HTERT RPE-1 (cell line): ENCODE measurements around the gene HS3ST3A1.
"Not testable (repeated sequence)": the region's sequence is repeated elsewhere in the genome, so short reads cannot be mapped to it uniquely, and the experiment has no call there.

Experiments used
- in situ Hi-C: fragments of 300-500 bp; cut with MboI; formaldehyde crosslinking; loops from 4 replicates; pipeline ENCODE4 v1.14.3; 2020; ENCODE audit warnings: low sequenced_read_pairs

HS3ST3A1 gene

DNA sequence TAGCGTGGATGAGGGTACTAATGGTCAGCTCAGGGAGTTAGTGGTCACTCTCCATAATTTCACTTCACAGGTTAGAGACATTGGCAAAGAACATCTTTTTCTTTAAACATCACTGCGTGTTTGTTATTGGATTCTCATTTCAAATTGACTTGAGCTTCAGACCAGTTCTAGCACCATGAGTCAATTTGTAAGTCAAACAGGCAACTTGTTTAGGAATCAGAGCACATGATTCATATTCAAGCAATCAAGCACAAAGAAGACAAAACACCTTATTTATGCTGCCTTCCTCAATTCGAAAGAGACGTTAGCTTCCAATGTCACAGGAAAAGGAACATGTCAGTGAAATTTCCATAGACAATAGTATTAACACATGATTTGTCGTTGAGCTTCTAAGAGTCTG, 62.3 kb downstream of the HS3ST3A1 start:
- in situ Hi-C loops: no loop called here

DNA sequence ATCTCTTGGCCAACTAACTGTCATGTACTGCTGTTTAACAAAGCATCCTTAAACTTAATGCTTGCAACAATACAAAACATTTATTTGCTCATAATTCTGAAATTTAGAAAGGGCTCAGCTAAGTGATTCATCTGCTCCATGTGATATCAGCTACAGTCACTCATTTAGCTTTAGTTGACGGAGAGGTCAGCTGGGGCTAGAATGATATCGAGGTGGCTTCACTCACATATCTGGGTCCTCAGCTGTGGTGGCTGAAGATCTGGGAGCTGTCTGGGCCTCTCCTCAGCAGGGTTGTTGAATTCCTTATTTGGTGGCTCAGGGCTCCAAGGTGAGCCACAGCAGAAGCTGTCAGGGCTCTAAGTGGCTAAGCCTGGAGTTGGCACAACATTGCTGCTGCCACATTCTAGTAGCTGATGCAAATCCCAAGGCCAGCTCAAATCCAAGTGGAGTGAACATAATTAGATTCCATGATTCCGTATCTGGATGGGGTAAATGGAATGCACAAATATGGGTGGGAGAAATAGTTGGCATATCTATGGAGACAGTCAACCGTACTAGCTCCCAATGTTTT, 62.8 kb downstream of the HS3ST3A1 start:
- in situ Hi-C loops: no loop called here

DNA sequence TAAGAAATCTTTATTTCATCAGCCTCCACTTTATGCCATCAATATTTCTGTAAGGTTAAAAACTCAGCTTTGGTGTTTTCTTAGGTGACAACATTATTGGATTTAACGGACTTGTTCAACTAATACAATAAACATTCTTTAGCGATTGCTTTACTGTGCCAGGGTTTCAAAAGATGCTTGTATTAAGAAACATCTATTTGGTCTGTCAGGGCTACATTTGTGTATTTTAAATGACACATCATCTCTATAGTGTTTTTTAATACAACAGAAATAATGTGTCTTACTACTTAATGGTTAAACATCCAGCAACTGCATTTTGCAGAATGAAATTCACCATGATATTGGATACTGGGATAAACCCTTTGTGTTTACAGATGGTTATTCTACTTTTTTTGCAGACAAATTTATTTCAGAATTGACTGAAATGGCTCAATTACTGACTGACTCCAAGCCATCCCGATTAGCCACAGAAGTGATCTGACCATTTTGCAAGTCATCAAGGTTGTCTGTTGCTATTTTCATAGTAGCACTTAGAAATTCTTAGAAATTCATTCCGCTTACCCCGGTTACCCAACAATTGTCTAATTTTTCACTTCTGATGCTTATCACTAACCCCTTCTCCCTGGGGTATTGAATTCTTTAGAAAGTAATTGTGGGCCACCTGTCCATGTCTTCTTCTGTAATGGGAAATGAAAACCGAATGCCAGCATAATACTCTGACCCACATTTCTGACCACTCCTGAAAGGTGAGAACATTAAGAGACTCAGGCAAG, 63.7 kb downstream of the HS3ST3A1 start:
- in situ Hi-C loops: no loop called here

DNA sequence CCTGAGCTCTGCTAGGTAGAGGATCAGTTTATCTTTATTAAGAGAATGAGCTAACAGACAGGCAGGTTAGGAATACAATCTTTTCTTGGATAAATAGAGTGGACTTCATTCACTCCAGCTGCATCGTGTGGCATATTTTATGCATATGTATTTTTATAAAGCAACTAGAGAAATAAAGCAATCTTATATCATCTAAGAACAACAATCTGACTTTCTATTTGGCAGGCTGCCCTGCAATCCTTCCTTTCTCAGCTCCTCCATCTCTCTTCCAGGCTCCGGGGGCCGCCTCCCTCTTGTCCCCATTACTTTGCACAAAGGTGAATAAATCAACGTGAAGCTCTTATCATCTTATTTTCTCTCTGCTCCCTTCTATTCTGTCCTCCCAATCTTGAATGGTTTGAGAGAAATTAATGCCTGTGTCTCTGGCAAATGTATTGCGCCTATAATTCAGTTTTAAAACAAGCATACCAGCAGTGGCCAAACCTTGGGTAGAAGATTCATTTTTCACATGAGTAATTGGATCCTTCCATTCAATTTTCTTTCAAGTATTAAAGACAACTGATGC, 64.5 kb downstream of the HS3ST3A1 start:
- in situ Hi-C loops: no loop called here

DNA sequence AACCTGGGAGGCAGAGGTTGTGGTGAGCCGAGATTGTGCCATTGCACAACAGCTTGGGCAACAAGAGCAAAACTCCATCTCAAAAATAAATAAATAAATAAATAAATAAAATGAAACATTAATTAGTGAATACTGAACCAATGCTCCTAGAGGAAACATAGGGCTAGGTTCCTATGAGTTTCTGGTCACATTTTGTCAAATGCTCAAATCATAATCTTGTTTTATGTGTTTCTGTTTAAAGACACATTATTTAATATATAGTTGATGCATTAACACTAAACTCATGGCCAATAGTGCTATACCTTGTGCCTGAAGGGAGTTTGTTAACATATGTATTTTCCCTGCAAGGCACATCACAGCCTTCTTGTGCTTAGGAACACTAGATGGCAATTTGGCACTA, 66.8 kb downstream of the HS3ST3A1 start:
- in situ Hi-C loops: no loop called here

DNA sequence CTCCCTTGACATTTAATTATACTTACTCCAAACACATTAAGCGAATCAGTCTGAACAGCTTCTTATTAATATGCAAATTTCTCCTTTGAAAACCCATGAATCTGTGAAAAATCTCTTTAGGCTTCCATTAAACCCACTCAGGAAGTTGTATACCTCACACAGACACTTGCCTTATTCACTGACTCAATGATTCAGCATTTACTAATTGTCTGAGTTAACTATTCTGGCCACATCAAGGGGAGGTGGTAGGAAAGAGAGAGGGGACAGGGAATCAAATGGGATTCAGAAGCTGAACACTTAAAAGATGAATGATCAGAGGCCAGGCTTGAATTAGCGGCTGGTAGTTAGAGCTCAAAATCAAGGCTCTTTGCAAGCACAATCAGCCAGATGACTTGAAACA, 70.0 kb downstream of the HS3ST3A1 start:
- in situ Hi-C loops: no loop called here

DNA sequence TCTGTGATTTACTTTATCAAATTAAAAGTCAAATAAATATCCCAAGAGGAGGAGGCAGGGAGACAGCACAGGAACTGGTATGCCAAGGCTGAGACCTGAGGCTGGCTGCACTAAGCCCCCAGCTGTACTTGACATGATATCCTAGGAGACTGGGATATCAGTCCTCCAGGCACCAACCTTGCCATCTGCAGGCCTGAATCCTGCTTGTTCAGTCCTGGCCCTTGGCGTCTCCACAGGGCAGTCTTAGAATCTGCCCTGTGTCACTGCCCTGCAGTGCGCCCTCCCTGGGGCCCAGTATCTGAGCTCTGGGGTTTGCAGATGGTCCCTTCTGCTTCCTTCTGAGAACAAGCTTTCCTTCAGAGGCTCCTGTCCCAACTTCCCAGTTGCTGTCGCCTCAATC, 75.9 kb downstream of the HS3ST3A1 start:
- in situ Hi-C loops: no loop called here

DNA sequence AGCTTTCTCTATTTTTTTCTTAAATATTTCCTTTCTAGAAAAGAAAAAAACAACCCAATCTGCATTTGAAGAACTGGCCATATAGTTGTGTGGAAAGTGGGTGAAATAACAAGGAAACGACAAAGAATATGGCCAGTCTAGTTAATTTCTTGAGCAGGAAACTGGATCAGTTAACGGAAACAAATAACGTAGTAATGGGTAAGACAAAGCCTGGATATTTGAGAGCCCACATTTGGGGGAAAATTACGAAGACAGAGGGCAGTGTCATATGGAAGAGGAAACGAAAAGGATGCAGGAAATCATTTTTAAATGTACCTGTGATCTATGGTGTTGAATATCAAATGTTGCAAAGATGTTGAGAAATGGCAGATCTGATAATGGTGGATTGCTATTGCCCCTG, 78.6 kb downstream of the HS3ST3A1 start:
- in situ Hi-C loops: no loop called here

DNA sequence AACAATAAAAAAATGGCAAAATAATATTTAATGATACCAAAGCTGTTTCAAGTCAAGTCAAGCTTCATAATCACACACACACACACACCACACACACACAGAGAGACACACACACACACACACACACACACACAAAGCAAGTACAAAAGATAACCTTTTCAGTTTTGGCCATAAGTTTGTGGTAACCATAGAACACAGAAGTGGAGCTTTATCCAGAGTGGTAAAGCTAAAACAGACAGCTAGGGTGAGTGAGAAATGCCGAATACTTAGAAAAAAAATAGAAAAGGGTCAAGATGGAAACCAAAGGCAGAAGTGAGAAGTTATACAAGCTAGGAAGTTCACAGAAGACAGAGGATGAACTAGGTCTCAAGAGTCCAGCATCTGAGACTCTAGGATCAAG, 79.0 kb downstream of the HS3ST3A1 start:
- in situ Hi-C loops: no loop called here

DNA sequence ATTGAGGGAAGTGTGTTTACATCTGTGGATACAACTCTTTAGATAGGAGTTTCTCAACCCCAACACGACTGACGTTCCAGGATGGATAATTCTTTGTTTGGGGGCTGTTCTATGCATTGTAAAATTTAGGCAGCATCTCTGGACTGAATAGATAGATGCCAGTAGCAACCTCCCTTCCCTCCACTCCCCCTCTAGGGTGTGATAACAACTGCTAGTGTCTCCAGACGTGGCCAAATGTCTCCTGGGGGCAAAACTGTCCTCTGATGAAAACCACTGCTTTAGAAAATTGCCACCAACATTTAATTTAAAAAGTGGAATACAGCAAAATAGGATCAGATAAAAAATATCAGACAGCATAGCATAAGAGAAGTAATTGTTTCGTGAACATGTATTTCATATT, 79.9 kb downstream of the HS3ST3A1 start:
- in situ Hi-C loops: no loop called here

DNA sequence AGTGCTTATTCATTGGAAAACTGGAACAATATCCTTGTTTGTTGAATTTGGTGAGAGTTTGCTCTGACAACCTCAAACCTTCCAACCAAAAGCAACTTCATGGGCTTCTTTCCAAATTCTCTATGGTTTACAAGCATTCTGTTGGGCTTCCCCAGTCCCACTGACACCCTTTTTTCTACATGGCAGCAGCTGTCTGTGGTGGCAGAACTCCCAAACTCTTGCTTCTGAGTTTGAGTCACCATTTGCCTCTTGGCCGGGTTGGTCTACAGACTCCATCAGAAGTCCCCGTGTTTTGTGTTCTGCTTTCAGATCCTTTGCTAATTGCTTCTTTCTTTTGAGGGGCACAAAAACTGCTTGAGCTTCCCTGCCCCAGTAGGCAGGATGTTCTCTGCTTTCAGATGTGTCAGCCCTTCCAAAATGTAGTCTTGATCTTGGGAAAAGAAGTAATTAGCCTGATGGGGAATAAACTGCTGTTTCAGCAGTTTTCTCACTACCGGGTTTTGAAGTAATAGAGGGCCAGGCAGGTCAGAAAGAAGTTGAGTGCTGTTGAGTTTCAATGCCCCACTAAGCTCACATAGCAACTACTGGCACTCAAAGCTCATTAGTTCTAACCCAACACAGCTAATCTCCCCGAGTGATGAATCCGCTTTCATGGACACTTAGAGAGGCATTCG, 80.7 kb downstream of the HS3ST3A1 start:
- in situ Hi-C loops: no loop called here

DNA sequence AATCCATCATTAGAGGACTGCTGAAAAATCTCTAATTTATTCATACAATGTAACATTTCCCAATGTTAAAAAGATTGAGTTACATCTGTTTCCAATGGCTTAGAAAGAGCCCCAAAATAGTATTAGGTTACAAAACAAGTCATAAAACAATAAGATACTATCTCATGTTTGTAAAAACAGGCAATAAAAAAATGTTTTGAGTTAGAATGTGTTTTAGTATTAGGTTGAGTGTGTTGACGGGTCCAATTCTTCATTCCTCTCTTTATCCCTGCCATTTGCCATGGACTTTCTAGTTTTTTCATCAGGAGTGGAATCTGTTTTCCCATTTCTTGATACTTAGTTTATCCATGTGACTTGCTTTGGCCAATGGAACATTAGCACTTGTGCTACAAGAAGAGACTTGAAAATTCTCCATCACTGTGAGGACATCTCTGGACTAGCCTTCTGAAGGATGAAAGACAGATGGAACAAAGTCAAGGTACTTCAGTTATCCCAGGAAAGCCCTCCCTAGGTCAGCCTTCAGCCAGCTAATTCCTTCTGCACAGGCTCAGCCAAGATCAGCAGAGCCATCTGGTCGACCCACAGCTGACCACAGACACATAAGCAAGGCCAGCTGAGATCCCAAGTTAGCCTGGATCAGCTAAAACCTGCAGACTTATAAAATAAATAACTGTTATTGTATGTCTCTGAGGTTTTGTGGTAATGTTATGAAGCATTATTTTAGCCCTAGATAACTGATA, 83.3 kb downstream of the HS3ST3A1 start:
- in situ Hi-C loops: no loop called here

DNA sequence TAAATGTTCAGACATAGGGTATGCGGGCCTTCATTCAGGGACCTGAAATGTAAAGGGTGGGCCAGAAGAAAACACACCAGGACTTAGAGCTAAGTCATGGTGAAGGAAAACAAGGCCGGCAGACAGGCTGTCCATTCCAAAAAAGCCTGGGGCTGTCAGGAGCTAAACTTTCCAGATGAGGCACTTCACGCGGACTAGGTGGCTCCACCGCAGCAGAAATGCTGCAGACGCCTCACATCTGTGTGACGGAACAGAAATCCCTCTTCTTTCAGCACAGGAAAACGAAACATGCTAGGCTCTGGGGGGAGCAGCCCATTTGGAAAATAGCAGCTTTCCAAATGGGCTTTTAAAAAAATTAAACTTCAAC, 88.7 kb downstream of the HS3ST3A1 start:
- in situ Hi-C loops: no loop called here

DNA sequence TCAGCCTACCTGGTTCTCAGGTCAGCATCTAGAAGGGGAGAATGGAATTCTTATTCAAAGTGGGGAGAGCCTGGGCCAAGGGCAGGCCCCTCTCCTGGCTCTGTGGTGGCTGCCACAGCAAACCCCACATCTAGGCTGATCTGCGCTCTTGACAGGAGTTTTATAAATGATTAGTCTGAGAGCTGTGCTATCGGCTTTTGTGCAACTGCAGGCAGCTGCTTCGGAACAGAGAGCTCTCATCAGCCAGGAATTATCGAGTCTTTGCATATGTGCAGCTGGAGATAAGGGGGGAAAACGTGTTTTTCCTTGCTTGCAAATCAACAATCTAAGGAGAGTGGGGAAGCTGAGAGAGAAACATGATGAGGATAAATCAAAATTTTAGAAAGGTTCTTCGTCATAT, 91.7 kb downstream of the HS3ST3A1 start:
- in situ Hi-C loops: no loop called here

DNA sequence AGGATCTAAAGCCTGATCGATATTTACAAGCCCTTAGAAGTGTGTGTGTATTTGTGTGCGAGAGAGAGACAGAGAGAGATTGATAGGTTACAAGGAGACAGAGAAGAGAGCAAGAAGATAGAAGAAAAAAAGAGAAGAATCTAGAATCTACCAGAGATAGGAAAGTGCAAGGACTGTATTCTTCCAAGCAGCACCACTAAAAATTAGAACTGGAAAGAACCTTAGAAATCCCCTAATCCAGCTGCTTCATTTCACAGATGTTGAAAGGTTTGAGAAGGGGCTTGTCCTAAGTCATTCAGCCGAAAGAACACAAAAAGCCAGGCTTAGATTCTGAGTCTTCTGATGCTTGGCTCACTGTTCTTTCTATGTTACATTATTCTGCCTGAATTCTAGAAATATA, 92.2 kb downstream of the HS3ST3A1 start:
- in situ Hi-C loops: no loop called here

DNA sequence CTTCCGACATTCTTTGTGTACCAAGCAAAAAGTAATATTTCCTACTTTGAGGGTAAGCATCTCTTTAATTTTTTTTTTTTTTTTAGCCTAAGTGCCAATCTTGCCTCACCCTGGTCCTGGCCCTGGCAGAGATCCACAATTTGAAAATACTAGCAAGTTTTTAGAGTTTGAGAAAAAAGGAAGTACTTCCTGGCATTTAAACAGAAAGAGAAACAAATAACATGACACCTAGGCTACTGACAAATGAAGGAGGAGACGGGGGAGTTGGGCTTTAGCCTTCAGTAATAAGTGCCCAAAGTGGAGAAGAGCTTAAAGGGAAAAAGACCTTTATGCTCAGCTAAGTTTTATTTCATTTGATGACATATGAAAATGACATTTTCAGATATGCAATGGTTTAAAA, 92.8 kb downstream of the HS3ST3A1 start:
- in situ Hi-C loops: no loop called here

DNA sequence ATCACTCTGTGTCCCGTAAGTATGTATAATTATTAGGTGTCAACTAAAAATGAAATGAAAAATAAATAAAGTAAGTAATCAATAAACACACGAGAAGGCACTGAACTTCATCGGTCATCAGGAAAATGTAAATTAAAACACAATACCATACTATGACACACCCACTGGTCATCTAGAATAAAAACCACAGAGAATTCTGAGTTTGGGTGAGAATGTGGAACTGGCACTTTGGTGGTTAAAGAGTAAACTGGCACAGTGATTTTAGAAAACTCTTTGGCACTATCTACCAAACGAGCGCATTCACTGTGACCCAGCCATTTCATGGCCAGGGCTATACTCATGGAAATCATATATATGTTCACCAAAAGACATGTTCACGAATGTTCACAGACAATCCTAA, 98.2 kb downstream of the HS3ST3A1 start:
- in situ Hi-C loops: no loop called here

DNA sequence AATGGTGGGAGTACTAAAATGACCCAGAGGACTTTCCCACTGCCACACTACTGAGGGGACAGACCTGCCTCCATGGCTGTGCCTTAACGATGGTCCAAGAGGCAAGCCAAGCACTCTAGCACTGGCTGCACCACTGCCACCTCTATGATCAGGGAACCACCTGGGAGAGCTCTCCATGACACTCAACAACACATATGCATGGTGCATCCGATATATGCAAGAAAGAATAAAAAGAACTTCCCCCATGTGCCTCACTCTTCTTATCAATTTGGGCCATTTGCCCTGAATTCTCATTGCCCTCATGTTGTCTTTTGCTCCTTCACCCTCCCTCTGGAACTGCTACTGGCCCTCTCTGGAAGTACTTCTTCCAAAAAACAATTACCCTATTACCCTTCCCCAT, 99.5 kb downstream of the HS3ST3A1 start:
- in situ Hi-C loops: no loop called here

DNA sequence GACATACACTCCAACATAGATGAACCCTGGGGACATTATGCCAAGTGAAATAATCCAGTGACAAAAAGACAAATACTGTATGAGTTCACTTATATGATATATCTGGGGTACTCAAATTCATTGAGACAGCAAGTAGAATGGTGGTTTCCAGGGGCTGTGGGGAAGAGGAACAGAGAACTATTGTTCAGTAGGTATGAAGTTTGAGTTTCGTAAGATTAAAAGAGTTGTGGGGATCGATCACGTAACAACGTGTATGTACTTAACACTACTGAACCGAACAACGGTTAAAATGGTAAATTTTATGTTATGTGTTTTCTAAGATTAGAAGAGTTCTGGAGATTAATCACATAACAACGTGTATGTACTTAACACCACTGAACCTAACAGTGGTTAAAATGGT, 100.8 kb downstream of the HS3ST3A1 start:
- in situ Hi-C loops: no loop called here

DNA sequence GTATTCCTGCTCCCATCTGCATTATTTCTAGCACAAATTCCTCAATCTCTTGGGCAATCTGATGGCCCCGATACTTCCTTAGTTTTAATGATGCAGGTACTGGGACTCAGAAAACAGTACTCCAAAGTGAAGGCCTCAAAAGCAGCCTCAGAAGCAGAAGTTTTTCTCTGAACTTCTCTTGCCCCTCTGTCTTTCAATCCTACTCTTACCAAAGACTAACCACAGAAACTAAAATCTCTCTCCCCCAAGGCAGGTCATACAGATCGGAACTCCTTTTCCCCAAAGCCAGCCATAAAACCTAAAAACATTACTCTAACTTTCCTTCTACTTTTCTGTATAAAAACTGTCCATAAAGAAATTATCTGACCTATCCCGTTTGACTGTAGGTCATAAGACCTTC, 103.5 kb downstream of the HS3ST3A1 start:
- in situ Hi-C loops: no loop called here

DNA sequence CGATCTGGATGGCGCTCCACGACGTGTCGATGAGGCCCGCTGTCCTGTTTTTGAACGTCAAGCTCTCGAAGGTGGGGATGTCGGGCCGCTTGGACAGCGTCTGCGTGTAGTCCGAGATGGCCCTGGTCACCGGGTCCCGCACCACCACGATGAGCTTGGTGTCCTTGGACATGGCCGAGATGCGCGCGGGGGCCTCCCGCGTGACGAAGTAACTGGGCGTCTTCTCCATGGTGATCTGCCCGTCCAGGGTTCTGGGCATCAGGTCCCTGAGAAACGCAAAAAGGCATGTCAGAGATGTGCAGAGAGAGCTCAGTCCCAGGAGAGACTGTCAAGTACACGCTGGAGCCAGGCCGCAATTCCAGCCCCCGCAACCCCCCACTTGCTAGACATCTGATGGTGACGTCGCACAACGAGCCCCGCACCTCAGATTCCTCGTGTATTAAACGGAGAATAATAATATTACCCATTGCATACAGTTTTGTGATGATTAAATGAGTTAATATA, 105.1 kb downstream of the HS3ST3A1 start:
- in situ Hi-C loops: not testable (repeated sequence)
